Adrenal gland (tissue), 5 donors: ENCODE measurements around the gene ANKRD11.

Source experiments
- CTCF ChIP-seq, 6 experiments: fragments of 450-650 bp in 4 of 6; fragments of 200-600 bp in 2 of 6; sonication (generic) in 1 of 6; IDR thresholded peaks; 1 replicate in 5 of 6; 2 replicates in 1 of 6; pipeline versions ENCODE4 v1.5.1 to v1.8.0; 2016 to 2021; ENCODE audit warnings: antibody characterized with exemption in 6 of 6, mild to moderate bottlenecking in 2 of 6, moderate library complexity in 1 of 6
- POLR2A ChIP-seq, 2 donors: fragments of 450-650 bp; IDR thresholded peaks; one replicate each; pipeline ENCODE4 v1.6.1; 2017; ENCODE audit warnings: antibody characterized with exemption in 2 of 2, mild to moderate bottlenecking in 2 of 2, moderate library complexity in 1 of 2
- donor health status: DM: no; HTN: no; CAD: no.

GRCh38 chr16:89446975-89447293 is 43.4 kb downstream of the ANKRD11 start:
- TF ChIP-seq CTCF (IDR thresholded peaks at IDR 0.05) = no peak
- no peak for TF ChIP-seq POLR2A (IDR thresholded peaks at IDR 0.05)
